ENCODE results near the gene POLR2J.
"Not testable (repeated sequence)": the region's sequence is repeated elsewhere in the genome, so short reads cannot be mapped to it uniquely, and the experiment has no call there.

DNA sequence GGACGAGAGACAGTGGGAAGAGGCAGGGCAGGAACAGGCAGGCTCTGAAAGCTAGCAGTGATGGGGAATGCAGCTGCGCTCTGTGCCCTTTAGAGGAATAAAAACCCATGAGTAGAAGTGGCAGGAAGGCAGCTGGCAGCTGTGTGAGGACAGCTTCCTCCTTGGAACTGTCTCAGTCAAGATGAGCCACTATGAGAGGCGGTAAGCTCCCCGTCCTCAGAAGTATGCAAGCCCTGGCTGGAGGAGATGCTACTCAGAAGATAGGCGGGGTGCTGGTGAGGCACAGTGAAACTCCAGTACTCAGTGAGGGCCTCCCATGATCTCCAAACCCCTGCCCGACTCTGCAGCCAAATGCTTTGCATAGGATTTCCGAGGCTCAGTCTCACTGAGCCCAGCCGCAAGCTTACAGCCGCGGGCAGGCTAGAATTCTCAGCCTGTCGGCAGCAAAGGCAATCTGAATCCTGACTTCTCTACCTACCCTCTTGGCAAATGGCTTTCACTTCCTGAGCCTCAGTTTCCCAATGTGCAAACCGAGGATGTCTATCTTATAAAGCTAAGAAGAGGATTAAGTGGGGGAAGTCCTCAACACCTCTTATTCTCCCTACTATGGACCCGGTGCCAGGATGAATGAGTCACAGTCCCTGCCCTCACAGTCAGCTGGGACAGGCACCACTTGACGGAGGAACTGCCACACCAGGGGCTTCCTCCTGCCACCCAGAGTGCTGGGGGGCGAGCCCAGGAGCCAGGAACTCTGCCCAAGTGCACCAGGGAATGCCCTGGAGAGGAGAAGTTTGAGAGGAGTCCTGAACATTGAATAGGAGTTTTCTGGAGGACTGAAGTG lies 36.4 kb upstream of the POLR2J start:
- not testable (repeated sequence) for TF ChIP-seq POLR2AphosphoS5, POLR2A (IDR thresholded peaks at IDR 0.05; ENCODE audit: low read depth, low read length)

Data from GM12892 (cell line).